Right atrium auricular region (tissue), 2 donors: ENCODE measurements around the gene CCNF. TPM values are rescaled to one million over a fixed set of nuclear protein-coding genes. Genes with fewer than 3 reads are reported as not detected.

Experiments used
- DNase-seq: peaks from one replicate; pipeline ENCODE4 v3.0.0-alpha.2; 2019; ENCODE audit warnings: low spot score
- H3K27ac ChIP-seq, 2 donors: fragments of 200-600 bp; sonication (generic); 1 replicate in 1 of 2; 2 replicates in 1 of 2; pipeline ENCODE4 v1.5.1; 2016 to 2019
- H3K27me3 ChIP-seq, 2 donors: fragments of 200-600 bp; sonication (generic); one replicate each; pipeline versions ENCODE4 v1.5.1 to v1.6.0; 2017 to 2019
- H3K36me3 ChIP-seq: fragments of 200-600 bp; sonication (generic); one replicate; pipeline ENCODE4 v1.5.1; 2016
- H3K4me1 ChIP-seq, 2 donors: fragments of 200-600 bp; sonication (generic); one replicate each; pipeline versions ENCODE4 v1.5.1 to v1.6.0; 2017 to 2019
- H3K4me3 ChIP-seq, 2 donors: fragments of 200-600 bp; sonication (generic); 1 replicate in 1 of 2; 2 replicates in 1 of 2; pipeline ENCODE4 v1.5.1; 2017 to 2019; ENCODE audit warnings: mild to moderate bottlenecking in 1 of 2, moderate library complexity in 1 of 2
- H3K9me3 ChIP-seq, 2 donors: fragments of 200-600 bp; sonication (generic); one replicate each; pipeline ENCODE4 v1.5.1; 2019
- CTCF ChIP-seq, 2 donors: fragments of 200-600 bp; sonication (generic); IDR thresholded peaks; one replicate each; pipeline ENCODE4 v1.5.1; 2019; ENCODE audit warnings: antibody characterized with exemption in 2 of 2
- total RNA-seq, 2 donors: library from RNA; depleted of rRNA; stranded (reverse); fragments of >200 nt; gene quantifications; one replicate each; pipeline ENCODE4 v1.1.0, GENCODE V29; 2016

CCNF gene
- total RNA-seq, 2 donors from 2014 or later = 1.4 to 1.7 TPM

GRCh38 chr16:2482708-2483534 lies 53.7 kb downstream of the CCNF start:
- H3K27me3 ChIP-seq = no peaks in the 10 kb centered on the region
- peak overlapping the region; percentile 77 to 81 for H3K27ac ChIP-seq
- H3K4me3 ChIP-seq = peak overlapping the region in 1 of 2 donors; percentile 8
- H3K9me3 ChIP-seq = no peaks in the 10 kb centered on the region
- no peaks in the 10 kb centered on the region for H3K36me3 ChIP-seq
- peak; percentile 69 for DNase-seq
- TF ChIP-seq CTCF (IDR thresholded peaks at IDR 0.05) = no peak
- H3K4me1 ChIP-seq = peaks cover 0 to 36% of the 10 kb centered on the region in 2 donors

GRCh38 chr16:2483939-2484897 lies 55.0 kb downstream of the CCNF start:
- peaks cover 0 to 36% of the 10 kb centered on the region in 2 donors for H3K4me1 ChIP-seq
- TF ChIP-seq CTCF (IDR thresholded peaks at IDR 0.05) = no peak
- no peaks in the 10 kb centered on the region for H3K36me3 ChIP-seq
- DNase-seq = no peak
- H3K27ac ChIP-seq = peak overlapping the region in 1 of 2 donors; percentile 77
- no peaks in the 10 kb centered on the region for H3K27me3 ChIP-seq
- no peaks in the 10 kb centered on the region for H3K9me3 ChIP-seq
- H3K4me3 ChIP-seq = no peak overlapping the region

- Histone ChIP-seq H3K27ac (no peak overlapping the region), H3K4me1 (peaks cover 0 to 36% of the 10 kb centered on the region in 2 donors), H3K36me3 (no peaks in the 10 kb centered on the region), H3K9me3 (no peaks in the 10 kb centered on the region), H3K4me3 (no peak overlapping the region), H3K27me3 (no peaks in the 10 kb centered on the region)
- no peak for DNase-seq
- no peak for TF ChIP-seq CTCF (IDR thresholded peaks at IDR 0.05)
Measured at GRCh38 chr16:2484898-2485508, 55.8 kb downstream of the CCNF start.

GRCh38 chr16:2485811-2486507 lies 56.7 kb downstream of the CCNF start:
- H3K4me1 ChIP-seq = peaks cover 0 to 36% of the 10 kb centered on the region in 2 donors
- no peaks in the 10 kb centered on the region for H3K27me3 ChIP-seq
- H3K9me3 ChIP-seq = no peaks in the 10 kb centered on the region
- peak overlapping the region in 1 of 2 donors; percentile 22 for H3K4me3 ChIP-seq
- H3K27ac ChIP-seq = peak overlapping the region in 1 of 2 donors; percentile 31
- TF ChIP-seq CTCF (IDR thresholded peaks at IDR 0.05) = no peak
- no peaks in the 10 kb centered on the region for H3K36me3 ChIP-seq
- DNase-seq = no peak
